CD4-positive, CD25-positive, alpha-beta regulatory T cell (primary cell): ENCODE data around the gene CCDC85B. TPM values are rescaled to one million over a fixed set of nuclear protein-coding genes. Genes with fewer than 3 reads are reported as not detected.

ENCODE experiments used
- ATAC-seq, 2 donors: fragments of 150-1000 bp; cut with Tn5 transposase; one replicate each; pipeline ENCODE4 v1.10.0; 2021; ENCODE audit warnings: low read depth in 2 of 2, moderate number of reproducible peaks in 2 of 2, moderate library complexity in 1 of 2
- DNase-seq, 3 donors: peaks; one replicate each; pipeline versions ENCODE4 v3.0.0 to v3.0.0-alpha.2; 2012 to 2022; ENCODE audit warnings: mixed read lengths in 1 of 3
- H3K27ac ChIP-seq: one replicate; pipeline ENCODE4 v1.7.0; 2013; ENCODE audit warnings: mild to moderate bottlenecking, low read length; ENCODE audit not compliant: insufficient read depth, poor library complexity, severe bottlenecking
- H3K27me3 ChIP-seq: one replicate; pipeline ENCODE4 v1.7.0; 2013; ENCODE audit warnings: low read length; ENCODE audit not compliant: control insufficient read depth, insufficient read depth
- H3K36me3 ChIP-seq: one replicate; pipeline ENCODE4 v1.7.0; 2013; ENCODE audit warnings: mild to moderate bottlenecking, low read length, moderate library complexity; ENCODE audit not compliant: control insufficient read depth, insufficient read depth
- H3K4me1 ChIP-seq: 2 replicates; pipeline ENCODE4 v1.7.0; 2013; ENCODE audit warnings: mild to moderate bottlenecking, low read length; ENCODE audit not compliant: insufficient read depth, control insufficient read depth, poor library complexity, severe bottlenecking
- H3K4me3 ChIP-seq: one replicate; pipeline ENCODE4 v1.7.0; 2013; ENCODE audit warnings: low read depth, mild to moderate bottlenecking, low read length, moderate library complexity
- H3K9me3 ChIP-seq, 2 experiments: 1 replicate in 1 of 2; 2 replicates in 1 of 2; pipeline ENCODE4 v1.7.0; 2013; ENCODE audit warnings: low read length in 2 of 2, mild to moderate bottlenecking in 1 of 2, moderate library complexity in 1 of 2; ENCODE audit not compliant: control insufficient read depth in 2 of 2
- H3K27ac Mint-ChIP-seq, 3 donors: one replicate each; pipeline ENCODE4 v1.8.0; 2020 to 2022; ENCODE audit warnings: mild to moderate bottlenecking in 3 of 3, mixed read lengths in 3 of 3, moderate library complexity in 2 of 3
- H3K27me3 Mint-ChIP-seq: one replicate; pipeline ENCODE4 v1.8.0; 2022; ENCODE audit warnings: mild to moderate bottlenecking, mixed read lengths
- H3K36me3 Mint-ChIP-seq: one replicate; pipeline ENCODE4 v1.8.0; 2020; ENCODE audit warnings: mixed read lengths
- H3K4me1 Mint-ChIP-seq, 4 donors: one replicate each; pipeline ENCODE4 v1.8.0; 2020 to 2022; ENCODE audit warnings: mixed read lengths in 4 of 4, mild to moderate bottlenecking in 1 of 4
- H3K4me3 Mint-ChIP-seq, 4 donors: one replicate each; pipeline ENCODE4 v1.8.0; 2020 to 2022; ENCODE audit warnings: mild to moderate bottlenecking in 4 of 4, mixed read lengths in 4 of 4, moderate library complexity in 3 of 4
- H3K9me3 Mint-ChIP-seq, 7 donors: one replicate each; pipeline ENCODE4 v1.8.0; 2020 to 2022; ENCODE audit warnings: mixed read lengths in 7 of 7, mild to moderate bottlenecking in 3 of 7, moderate library complexity in 2 of 7
- polyA plus RNA-seq, 4 donors: library from polyadenylated mRNA; unstranded; fragments of 300-500 nt; fragmentation: Illumina TruSeq; gene quantifications; one replicate each; pipeline ENCODE4 v1.2.3, GENCODE V29; 2021
- total RNA-seq: library from RNA; stranded (reverse); gene quantifications from one replicate; pipeline ENCODE4 v1.2.3, GENCODE V29; 2022

Gene CCDC85B
- total and polyA plus RNA-seq, 5 donors from 2014 or later, result 20.7 to 74.0 (median 62.1) TPM

DNA sequence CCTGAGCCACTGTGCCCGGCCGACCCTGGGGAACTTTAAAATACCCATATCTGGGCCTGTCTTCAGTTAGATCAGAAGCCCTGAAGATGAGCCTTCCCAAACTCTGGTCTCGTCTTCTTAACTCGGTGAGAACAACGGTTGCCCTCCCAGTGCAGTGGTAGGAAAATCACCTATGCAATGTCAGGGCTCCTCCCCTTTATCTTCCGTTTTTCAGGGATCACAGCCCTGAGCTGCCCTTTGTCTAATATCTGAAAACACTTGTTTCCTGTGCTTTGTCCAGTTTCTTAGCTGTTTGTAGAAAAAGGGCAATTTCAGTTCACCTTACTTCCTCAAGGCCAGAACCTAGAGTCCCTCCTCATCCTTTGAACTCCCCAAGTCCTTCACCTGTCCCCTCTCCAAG lies 38.2 kb downstream of the CCDC85B start:
- peak overlapping the region; percentile 64 for H3K4me3 ChIP-seq
- H3K27me3 ChIP-seq, result no peaks in the 10 kb centered on the region
- H3K9me3 Mint-ChIP-seq, result no peaks in the 10 kb centered on the region
- H3K27ac ChIP-seq, result peak overlapping the region; percentile 83
- peak overlapping the region; percentile 84 to 99 (median 93) for H3K27ac Mint-ChIP-seq
- H3K27me3 Mint-ChIP-seq, result no peaks in the 10 kb centered on the region
- peaks cover 23% of the 10 kb centered on the region for H3K4me1 ChIP-seq
- H3K36me3 Mint-ChIP-seq, result peaks cover 3% of the 10 kb centered on the region
- H3K4me3 Mint-ChIP-seq, result peak overlapping the region; percentile 80 to 85 (median 81)
- peak in 1 of 3 donors; percentile 20 for DNase-seq
- H3K36me3 ChIP-seq, result no peaks in the 10 kb centered on the region
- H3K9me3 ChIP-seq, result no peaks in the 10 kb centered on the region
- no peak for ATAC-seq
- peaks cover 6 to 34% (median 25%) of the 10 kb centered on the region in 4 donors for H3K4me1 Mint-ChIP-seq

GRCh38 chr11:65931773-65932557 lies 41.5 kb downstream of the CCDC85B start:
- peaks cover 6 to 28% (median 20%) of the 10 kb centered on the region in 4 donors for H3K4me1 Mint-ChIP-seq
- H3K36me3 Mint-ChIP-seq, result peaks cover 3% of the 10 kb centered on the region
- no peak overlapping the region for H3K4me3 Mint-ChIP-seq
- Histone ChIP-seq H3K4me1 (peaks cover 21% of the 10 kb centered on the region), H3K27me3 (no peaks in the 10 kb centered on the region), H3K27ac (no peak overlapping the region), H3K36me3 (no peaks in the 10 kb centered on the region), H3K4me3 (no peak overlapping the region), H3K9me3 (no peaks in the 10 kb centered on the region)
- no peaks in the 10 kb centered on the region for H3K9me3 Mint-ChIP-seq
- H3K27ac Mint-ChIP-seq, result no peak overlapping the region
- H3K27me3 Mint-ChIP-seq, result peaks cover 4% of the 10 kb centered on the region
- no peak for ATAC-seq
- DNase-seq, result no peak

DNA sequence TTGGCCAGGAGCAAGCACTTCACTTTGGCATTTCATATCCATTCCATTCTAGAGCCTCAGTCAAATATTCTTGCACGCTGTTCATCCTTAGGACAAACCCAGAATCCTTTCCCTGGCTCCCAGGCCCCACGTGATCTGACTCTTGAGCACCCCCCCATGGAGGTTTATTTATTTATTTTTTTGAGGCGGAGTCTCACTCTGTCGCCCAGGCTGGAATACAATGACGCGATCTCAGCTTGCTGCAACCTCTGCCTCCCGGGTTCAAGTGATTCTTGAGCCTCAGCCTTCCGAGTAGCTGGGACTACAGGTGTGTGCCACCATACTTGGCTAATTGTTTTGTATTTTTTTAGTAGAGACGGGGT lies 42.1 kb downstream of the CCDC85B start:
- DNase-seq (no peak), ATAC-seq (no peak)
- Histone ChIP-seq H3K27me3 (peaks cover 2% of the 10 kb centered on the region), H3K4me1 (peaks cover 16% of the 10 kb centered on the region), H3K27ac (no peak overlapping the region), H3K36me3 (no peaks in the 10 kb centered on the region), H3K4me3 (no peak overlapping the region), H3K9me3 (no peaks in the 10 kb centered on the region)
- Mint-ChIP-seq H3K4me3 (no peak overlapping the region), H3K27me3 (peaks cover 4% of the 10 kb centered on the region), H3K4me1 (peaks cover 6 to 23% (median 16%) of the 10 kb centered on the region in 4 donors), H3K27ac (no peak overlapping the region), H3K36me3 (peaks cover 3% of the 10 kb centered on the region), H3K9me3 (no peaks in the 10 kb centered on the region)

GRCh38 chr11:65934014-65934413 lies 43.5 kb downstream of the CCDC85B start:
- Histone ChIP-seq H3K4me3 (no peak overlapping the region), H3K36me3 (no peaks in the 10 kb centered on the region), H3K27me3 (peaks cover 4% of the 10 kb centered on the region), H3K27ac (no peak overlapping the region), H3K4me1 (peaks cover under 1% of the 10 kb centered on the region), H3K9me3 (no peaks in the 10 kb centered on the region)
- peaks cover 4% of the 10 kb centered on the region for H3K27me3 Mint-ChIP-seq
- DNase-seq, result no peak
- no peak overlapping the region for H3K4me3 Mint-ChIP-seq
- H3K36me3 Mint-ChIP-seq, result no peaks in the 10 kb centered on the region
- no peaks in the 10 kb centered on the region for H3K9me3 Mint-ChIP-seq
- no peak for ATAC-seq
- peaks cover 0 to 8% (median 3%) of the 10 kb centered on the region in 4 donors for H3K4me1 Mint-ChIP-seq
- no peak overlapping the region for H3K27ac Mint-ChIP-seq

GRCh38 chr11:65937766-65938165 lies 47.3 kb downstream of the CCDC85B start:
- Histone ChIP-seq H3K4me1 (no peaks in the 10 kb centered on the region), H3K4me3 (no peak overlapping the region), H3K36me3 (no peaks in the 10 kb centered on the region), H3K27me3 (peaks cover 4% of the 10 kb centered on the region), H3K27ac (no peak overlapping the region), H3K9me3 (no peaks in the 10 kb centered on the region)
- no peak for ATAC-seq
- Mint-ChIP-seq H3K4me3 (no peak overlapping the region), H3K27me3 (peaks cover 4% of the 10 kb centered on the region), H3K9me3 (no peaks in the 10 kb centered on the region), H3K36me3 (no peaks in the 10 kb centered on the region), H3K27ac (no peak overlapping the region), H3K4me1 (no peaks in the 10 kb centered on the region)
- DNase-seq, result no peak

Other genes with a start within 250 kb of the CCDC85B start
- gene RELA, start 227.8 kb upstream of the CCDC85B start, total RNA-seq, result 295 TPM
- 10 to 100 TPM; 40.3 to 66.1 (median 53.3) TPM for gene RELA, start 227.8 kb upstream of the CCDC85B start, polyA plus RNA-seq
- 127 TPM for gene KAT5, start 178.4 kb upstream of the CCDC85B start, total RNA-seq
- 10 to 100 TPM; 45.4 to 62.7 (median 55.7) TPM for gene KAT5, start 178.4 kb upstream of the CCDC85B start, polyA plus RNA-seq
- 28.3 TPM for gene RNASEH2C, start 169.9 kb upstream of the CCDC85B start, total RNA-seq
- 10 to 100 TPM; 60.6 to 83.8 (median 72.6) TPM for gene RNASEH2C, start 169.9 kb upstream of the CCDC85B start, polyA plus RNA-seq
- 16.8 TPM for gene AP5B1, start 109.7 kb upstream of the CCDC85B start, total RNA-seq
- 10 to 100 TPM in 1 of 4 donors, 1 to 10 TPM in 3; 7.6 to 10.8 (median 9.5) TPM for gene AP5B1, start 109.7 kb upstream of the CCDC85B start, polyA plus RNA-seq
- not detected for gene OVOL1, start 103.6 kb upstream of the CCDC85B start, total RNA-seq
- not detected for gene OVOL1, start 103.6 kb upstream of the CCDC85B start, polyA plus RNA-seq
- gene SNX32, start 56.7 kb upstream of the CCDC85B start, total RNA-seq, result 0.44 TPM
- 1 to 10 TPM in 1 of 4 donors, under 1 TPM in 3; 0.32 to 1.3 (median 0.48) TPM for gene SNX32, start 56.7 kb upstream of the CCDC85B start, polyA plus RNA-seq
- gene CFL1, start 32.5 kb upstream of the CCDC85B start, total RNA-seq, result 737 TPM
- 1,000 to 10,000 TPM; 2,250 to 3,209 (median 2,591) TPM for gene CFL1, start 32.5 kb upstream of the CCDC85B start, polyA plus RNA-seq
- 51.1 TPM for gene MUS81, start 30.2 kb upstream of the CCDC85B start, total RNA-seq
- 10 to 100 TPM; 22.7 to 24.6 (median 23.6) TPM for gene MUS81, start 30.2 kb upstream of the CCDC85B start, polyA plus RNA-seq
- gene EFEMP2, start 17.9 kb upstream of the CCDC85B start, total RNA-seq, result 5.8 TPM
- gene EFEMP2, start 17.9 kb upstream of the CCDC85B start, polyA plus RNA-seq, result under 1 TPM; 0.21 to 0.36 (median 0.29) TPM
- gene CTSW, start 10.8 kb upstream of the CCDC85B start, total RNA-seq, result 12.4 TPM
- gene CTSW, start 10.8 kb upstream of the CCDC85B start, polyA plus RNA-seq, result 10 to 100 TPM in 3 of 4 donors, 1 to 10 TPM in 1; 3.5 to 35.9 (median 16.9) TPM
- gene FIBP, start 2.2 kb upstream of the CCDC85B start, total RNA-seq, result 29.8 TPM
- 10 to 100 TPM; 71.0 to 81.7 (median 72.7) TPM for gene FIBP, start 2.2 kb upstream of the CCDC85B start, polyA plus RNA-seq
- gene FOSL1, start 9.7 kb downstream of the CCDC85B start, total RNA-seq, result 2.7 TPM
- not detected for gene FOSL1, start 9.7 kb downstream of the CCDC85B start, polyA plus RNA-seq
- gene C11orf68, start 28.4 kb downstream of the CCDC85B start, total RNA-seq, result 21.6 TPM
- 10 to 100 TPM; 65.8 to 90.7 (median 85.0) TPM for gene C11orf68, start 28.4 kb downstream of the CCDC85B start, polyA plus RNA-seq
- 82.8 TPM for gene DRAP1, start 28.8 kb downstream of the CCDC85B start, total RNA-seq
- gene DRAP1, start 28.8 kb downstream of the CCDC85B start, polyA plus RNA-seq, result 100 to 1,000 TPM in 2 of 4 donors, 10 to 100 TPM in 2; 78.2 to 106 (median 91.4) TPM
- gene TSGA10IP, start 54.8 kb downstream of the CCDC85B start, total RNA-seq, result not detected
- gene TSGA10IP, start 54.8 kb downstream of the CCDC85B start, polyA plus RNA-seq, result not detected
- gene SART1, start 71.1 kb downstream of the CCDC85B start, total RNA-seq, result 94.0 TPM
- 10 to 100 TPM; 15.8 to 22.7 (median 19.8) TPM for gene SART1, start 71.1 kb downstream of the CCDC85B start, polyA plus RNA-seq
- gene EIF1AD, start 111.5 kb downstream of the CCDC85B start, total RNA-seq, result 61.3 TPM
- gene EIF1AD, start 111.5 kb downstream of the CCDC85B start, polyA plus RNA-seq, result 10 to 100 TPM; 16.7 to 20.7 (median 18.6) TPM
- 41.8 TPM for gene BANF1, start 111.8 kb downstream of the CCDC85B start, total RNA-seq
- gene BANF1, start 111.8 kb downstream of the CCDC85B start, polyA plus RNA-seq, result 100 to 1,000 TPM; 134 to 170 (median 148) TPM
- gene CST6, start 121.3 kb downstream of the CCDC85B start, total RNA-seq, result not detected
- not detected for gene CST6, start 121.3 kb downstream of the CCDC85B start, polyA plus RNA-seq
- gene CATSPER1, start 135.8 kb downstream of the CCDC85B start, total RNA-seq, result not detected
- not detected for gene CATSPER1, start 135.8 kb downstream of the CCDC85B start, polyA plus RNA-seq
- gene GAL3ST3, start 158.5 kb downstream of the CCDC85B start, total RNA-seq, result not detected
- not detected for gene GAL3ST3, start 158.5 kb downstream of the CCDC85B start, polyA plus RNA-seq
- 172 TPM for gene SF3B2, start 161.7 kb downstream of the CCDC85B start, total RNA-seq
- 10 to 100 TPM; 67.6 to 79.7 (median 75.2) TPM for gene SF3B2, start 161.7 kb downstream of the CCDC85B start, polyA plus RNA-seq
- gene PACS1, start 179.6 kb downstream of the CCDC85B start, total RNA-seq, result 306 TPM
- gene PACS1, start 179.6 kb downstream of the CCDC85B start, polyA plus RNA-seq, result 10 to 100 TPM; 43.8 to 57.8 (median 47.1) TPM